T-helper 1 cell treated with Interleukin-12 subunit alpha and Interleukin-12 subunit beta and Interleukin-4 antibody, amounts not matched to agents 30 μg/mL and 1 μg/mL, for 36 hours (primary cell): ENCODE data around the gene IL4.

ENCODE experiments used
- H3K27ac Mint-ChIP-seq: one replicate; pipeline ENCODE4 v1.8.0; 2021; ENCODE audit warnings: mild to moderate bottlenecking, mixed read lengths
- H3K27me3 Mint-ChIP-seq: one replicate; pipeline ENCODE4 v1.8.0; 2021; ENCODE audit warnings: low read depth, mixed read lengths
- H3K36me3 Mint-ChIP-seq: one replicate; pipeline ENCODE4 v1.8.0; 2021; ENCODE audit warnings: low read depth, mixed read lengths
- H3K4me1 Mint-ChIP-seq: one replicate; pipeline ENCODE4 v1.8.0; 2021; ENCODE audit warnings: low read depth, mixed read lengths
- H3K4me3 Mint-ChIP-seq: one replicate; pipeline ENCODE4 v1.8.0; 2021; ENCODE audit warnings: mild to moderate bottlenecking, moderate library complexity, mixed read lengths
- H3K9me3 Mint-ChIP-seq: one replicate; pipeline ENCODE4 v1.8.0; 2021; ENCODE audit warnings: mixed read lengths

IL4 gene

DNA sequence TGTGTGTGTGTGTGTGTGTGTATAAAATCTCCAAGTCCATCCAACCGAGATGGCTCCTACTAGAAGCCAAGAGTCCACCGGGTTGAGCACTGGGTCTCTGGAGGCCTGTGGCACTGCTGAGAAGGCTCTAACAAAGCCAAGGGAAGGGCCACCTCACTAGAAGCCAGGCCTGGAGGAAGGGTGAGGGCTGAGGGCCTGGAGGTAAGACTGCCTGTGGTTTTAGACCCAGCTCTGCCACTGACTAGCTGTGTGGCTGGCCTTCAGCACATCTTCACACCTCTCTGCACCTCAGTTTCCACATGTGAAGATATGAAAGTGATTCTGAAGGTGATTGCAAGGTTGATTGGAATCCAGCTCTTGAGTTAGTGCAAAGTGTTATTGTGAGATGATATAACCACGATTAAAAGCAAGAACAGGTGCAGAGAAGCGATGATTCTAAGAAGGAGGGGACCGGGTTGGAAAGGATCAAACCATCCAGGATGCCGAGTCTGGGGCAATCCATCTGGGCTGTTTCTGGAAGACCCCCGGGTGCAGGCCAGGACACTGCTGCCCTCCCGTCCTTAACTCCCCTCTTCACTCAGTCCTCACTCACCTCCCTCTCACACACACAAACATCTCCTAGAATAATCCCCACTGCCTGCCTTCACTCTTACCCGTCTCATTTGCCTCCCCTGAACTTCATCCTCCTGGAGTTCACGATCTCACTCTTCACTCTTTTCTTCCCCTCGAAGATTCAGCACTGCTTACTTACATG is 2.3 kb downstream of the IL4 start:
- Mint-ChIP-seq H3K9me3 (peaks cover 2% of the 10 kb centered on the region), H3K27ac (peak overlapping the region; percentile 88), H3K4me3 (peak overlapping the region; percentile 41), H3K27me3 (no peaks in the 10 kb centered on the region), H3K36me3 (peaks cover 3% of the 10 kb centered on the region), H3K4me1 (peaks cover 38% of the 10 kb centered on the region)

DNA sequence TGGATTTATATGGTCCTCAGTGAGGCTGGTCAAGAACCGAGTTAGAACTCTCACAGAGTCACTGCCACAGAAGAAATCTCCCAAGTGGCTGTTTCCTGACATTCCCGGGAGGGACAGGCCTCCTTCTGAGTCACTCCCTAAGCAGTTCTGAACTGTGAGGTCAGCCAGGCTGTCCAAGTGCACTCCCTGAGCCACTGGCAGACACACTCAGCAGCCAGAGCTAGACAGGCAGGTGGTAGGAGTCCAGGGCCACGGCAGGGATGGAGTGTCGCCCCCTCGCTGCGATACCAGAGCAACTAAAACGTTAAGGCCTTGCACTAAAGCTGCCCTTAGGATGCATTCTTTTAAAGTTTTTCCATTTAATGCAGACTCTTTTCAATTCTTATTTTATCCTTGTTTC is 3.4 kb downstream of the IL4 start:
- H3K36me3 Mint-ChIP-seq: peaks cover 6% of the 10 kb centered on the region
- peaks cover 38% of the 10 kb centered on the region for H3K4me1 Mint-ChIP-seq
- no peak overlapping the region for H3K27ac Mint-ChIP-seq
- H3K27me3 Mint-ChIP-seq: no peaks in the 10 kb centered on the region
- H3K9me3 Mint-ChIP-seq: no peaks in the 10 kb centered on the region
- H3K4me3 Mint-ChIP-seq: no peak overlapping the region

DNA sequence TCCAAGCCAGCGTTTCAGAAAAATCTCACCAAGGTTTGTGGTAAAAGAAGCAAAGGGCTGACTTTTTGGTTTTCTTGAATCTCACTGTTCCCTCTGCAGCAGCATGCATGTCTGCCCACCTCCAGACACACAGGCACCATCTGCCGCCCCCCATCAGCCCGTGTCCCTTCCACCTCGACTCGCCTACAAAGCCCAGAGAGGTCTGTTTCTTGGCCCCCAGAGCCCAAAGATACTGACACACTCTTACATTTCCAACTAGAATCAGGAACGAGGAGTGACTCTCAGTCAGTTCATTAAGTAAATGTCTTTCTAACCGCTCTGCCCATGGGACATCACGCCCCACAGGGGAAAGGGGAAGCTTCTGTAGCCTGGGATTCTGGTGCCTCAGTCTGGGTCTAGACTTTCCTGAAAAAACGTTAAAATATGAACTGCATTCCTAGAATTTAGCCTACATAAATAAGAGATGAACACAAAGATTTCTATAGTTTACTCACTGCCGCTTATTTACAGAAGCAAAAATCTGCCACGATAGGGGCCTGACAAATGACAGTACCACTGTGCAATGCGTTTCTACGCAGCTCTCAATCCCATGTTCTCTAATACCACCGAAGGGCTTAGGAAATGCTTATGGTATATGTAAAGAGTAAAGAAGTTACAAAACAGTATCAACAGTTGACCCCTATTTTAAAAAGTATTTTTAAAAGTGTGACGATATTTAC is 4.1 kb downstream of the IL4 start:
- Mint-ChIP-seq H3K4me1 (peaks cover 38% of the 10 kb centered on the region), H3K27me3 (no peaks in the 10 kb centered on the region), H3K36me3 (peaks cover 6% of the 10 kb centered on the region), H3K9me3 (no peaks in the 10 kb centered on the region), H3K27ac (peak overlapping the region; percentile 21), H3K4me3 (no peak overlapping the region)

DNA sequence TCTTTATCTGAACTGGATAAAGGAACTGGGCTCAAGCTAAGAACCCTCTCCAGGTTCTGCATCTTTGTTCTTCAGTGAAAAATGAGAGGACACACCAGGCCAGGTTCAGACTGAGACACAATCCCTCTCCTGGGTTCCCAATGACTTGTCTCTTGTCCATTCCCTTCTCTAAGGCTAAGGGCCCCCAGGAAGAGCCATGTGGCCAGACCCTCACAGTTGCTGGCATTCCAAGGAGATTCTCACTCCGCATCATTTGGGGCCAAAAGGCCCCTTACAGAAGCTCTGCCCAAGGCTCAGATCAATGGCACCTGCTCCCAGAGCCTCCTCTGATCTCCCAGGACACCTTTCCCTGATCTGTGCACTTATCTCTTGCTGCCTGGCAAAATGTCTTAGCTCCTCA is 4.9 kb downstream of the IL4 start:
- Mint-ChIP-seq H3K27me3 (no peaks in the 10 kb centered on the region), H3K4me3 (no peak overlapping the region), H3K36me3 (peaks cover 6% of the 10 kb centered on the region), H3K27ac (no peak overlapping the region), H3K9me3 (no peaks in the 10 kb centered on the region), H3K4me1 (peaks cover 34% of the 10 kb centered on the region)

DNA sequence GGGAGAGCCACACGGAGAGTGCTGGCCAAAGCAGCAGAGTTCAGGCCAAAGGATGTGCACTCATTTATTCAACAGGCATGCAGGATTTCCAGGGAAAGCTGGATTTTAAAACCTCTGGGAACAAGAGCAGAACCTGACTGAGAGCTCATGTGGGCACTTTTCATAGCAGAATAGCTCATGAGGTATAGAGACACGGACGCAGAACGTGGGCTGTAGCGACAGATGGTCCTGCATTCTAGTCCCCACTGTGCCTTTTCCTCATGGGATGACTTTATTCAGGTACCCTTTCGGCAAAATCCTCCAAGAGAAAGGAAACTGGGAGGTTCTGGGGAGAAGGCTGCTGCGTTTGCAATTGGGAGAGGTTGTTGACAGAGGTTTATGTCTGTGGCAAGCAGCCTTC is 5.4 kb downstream of the IL4 start:
- Mint-ChIP-seq H3K4me1 (peaks cover 30% of the 10 kb centered on the region), H3K36me3 (peaks cover 6% of the 10 kb centered on the region), H3K9me3 (no peaks in the 10 kb centered on the region), H3K27me3 (no peaks in the 10 kb centered on the region), H3K27ac (no peak overlapping the region), H3K4me3 (no peak overlapping the region)

DNA sequence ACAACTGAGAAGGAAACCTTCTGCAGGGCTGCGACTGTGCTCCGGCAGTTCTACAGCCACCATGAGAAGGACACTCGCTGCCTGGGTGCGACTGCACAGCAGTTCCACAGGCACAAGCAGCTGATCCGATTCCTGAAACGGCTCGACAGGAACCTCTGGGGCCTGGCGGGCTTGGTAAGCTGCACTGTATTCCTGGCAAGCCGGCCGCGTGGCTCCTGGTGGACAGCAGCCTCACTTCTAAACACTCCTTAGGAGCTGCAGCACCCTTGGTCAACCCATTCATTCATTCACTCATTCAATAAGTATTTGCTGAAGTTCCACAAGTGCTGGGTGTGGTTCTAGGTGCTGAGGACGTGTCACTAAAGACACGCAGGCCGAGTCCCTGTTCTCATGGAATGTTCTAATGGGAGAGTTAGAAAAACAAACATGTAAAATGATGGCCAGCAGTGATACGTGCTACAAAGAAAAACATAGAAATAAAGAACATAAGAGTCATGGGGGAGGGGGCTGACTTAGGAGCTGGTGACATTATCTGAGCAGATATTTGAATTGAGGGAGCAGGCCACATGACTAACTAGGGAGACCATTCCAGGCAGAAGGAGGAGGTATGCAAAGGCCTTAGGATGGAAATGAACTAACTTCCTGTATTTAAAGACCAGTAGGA is 6.1 kb downstream of the IL4 start:
- peaks cover 6% of the 10 kb centered on the region for H3K36me3 Mint-ChIP-seq
- H3K9me3 Mint-ChIP-seq: no peaks in the 10 kb centered on the region
- H3K27ac Mint-ChIP-seq: no peak overlapping the region
- H3K27me3 Mint-ChIP-seq: no peaks in the 10 kb centered on the region
- no peak overlapping the region for H3K4me3 Mint-ChIP-seq
- peaks cover 27% of the 10 kb centered on the region for H3K4me1 Mint-ChIP-seq

DNA sequence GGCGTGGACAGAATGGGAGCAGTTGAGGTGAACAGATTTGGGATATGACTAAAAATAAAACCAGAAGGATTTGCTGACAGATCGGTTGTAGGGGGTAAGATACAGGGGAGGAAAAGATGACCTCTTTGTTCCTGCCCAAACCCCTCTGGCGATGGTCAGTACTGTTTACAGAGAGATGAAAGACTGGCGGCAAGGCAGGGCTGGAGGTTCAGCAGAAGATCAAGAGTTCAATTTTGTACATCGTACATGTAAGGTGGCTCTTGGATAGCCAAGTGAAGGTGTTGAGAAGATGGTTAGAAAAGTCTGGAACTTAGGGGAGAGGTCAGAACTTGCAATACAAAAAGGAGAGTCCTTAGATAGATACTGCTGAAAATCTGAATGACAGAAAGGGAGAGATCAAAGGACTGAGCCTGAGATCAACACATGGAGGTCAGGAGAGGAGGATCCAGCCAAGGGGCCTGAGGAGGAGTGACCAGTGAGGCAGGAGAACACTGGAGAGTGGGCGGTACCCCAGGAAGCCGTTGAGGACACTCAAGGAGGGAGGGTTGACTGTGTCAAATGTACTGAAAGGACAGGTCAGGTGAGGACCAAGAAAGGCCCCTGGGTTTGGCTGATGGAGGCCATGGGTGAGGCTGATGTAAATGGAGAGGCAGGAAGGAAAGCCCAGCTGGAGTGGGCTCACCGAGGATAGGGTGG is 7.1 kb downstream of the IL4 start:
- H3K27ac Mint-ChIP-seq: no peak overlapping the region
- peaks cover 24% of the 10 kb centered on the region for H3K4me1 Mint-ChIP-seq
- H3K36me3 Mint-ChIP-seq: peaks cover 11% of the 10 kb centered on the region
- no peaks in the 10 kb centered on the region for H3K27me3 Mint-ChIP-seq
- H3K9me3 Mint-ChIP-seq: no peaks in the 10 kb centered on the region
- no peak overlapping the region for H3K4me3 Mint-ChIP-seq

DNA sequence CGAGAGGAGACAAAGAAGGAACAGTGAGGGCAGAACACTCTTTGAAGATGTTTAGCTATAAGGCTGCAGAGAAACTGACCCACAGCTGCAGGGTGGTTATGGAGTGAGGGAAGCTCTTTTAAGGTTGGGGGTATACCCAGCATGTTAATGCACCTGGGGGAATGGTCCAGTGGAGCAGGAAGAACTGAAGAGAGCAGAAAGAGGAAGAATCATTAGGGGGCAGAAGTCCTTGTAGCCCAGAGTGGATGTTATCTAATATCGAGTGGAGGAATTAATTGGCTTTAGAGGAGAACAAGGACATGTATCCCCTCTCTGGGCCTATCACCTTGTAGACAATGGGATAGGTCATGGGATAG is 7.7 kb downstream of the IL4 start:
- Mint-ChIP-seq H3K4me1 (peaks cover 21% of the 10 kb centered on the region), H3K4me3 (no peak overlapping the region), H3K27ac (no peak overlapping the region), H3K36me3 (peaks cover 11% of the 10 kb centered on the region), H3K9me3 (no peaks in the 10 kb centered on the region), H3K27me3 (no peaks in the 10 kb centered on the region)

DNA sequence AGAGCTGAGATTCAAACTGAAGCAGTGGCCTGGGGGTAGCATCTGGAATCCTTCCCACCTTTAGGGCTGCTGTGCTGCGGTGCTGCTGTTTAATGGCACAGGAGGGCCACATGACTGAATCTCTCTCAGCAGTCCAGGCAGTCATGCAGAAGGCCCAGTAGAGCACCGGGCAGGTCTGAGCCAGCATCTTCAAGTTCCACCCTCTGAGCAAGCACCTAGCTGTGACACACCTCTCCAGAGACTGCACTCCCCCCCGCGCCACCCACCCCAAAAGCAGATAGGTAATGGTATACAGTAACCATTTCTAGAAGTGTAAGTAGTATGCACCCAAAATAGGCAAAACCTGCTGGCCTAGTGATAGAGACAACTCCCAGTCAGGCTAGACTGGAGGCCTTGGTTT is 8.2 kb downstream of the IL4 start:
- Mint-ChIP-seq H3K27ac (no peak overlapping the region), H3K4me1 (peaks cover 18% of the 10 kb centered on the region), H3K9me3 (no peaks in the 10 kb centered on the region)

DNA sequence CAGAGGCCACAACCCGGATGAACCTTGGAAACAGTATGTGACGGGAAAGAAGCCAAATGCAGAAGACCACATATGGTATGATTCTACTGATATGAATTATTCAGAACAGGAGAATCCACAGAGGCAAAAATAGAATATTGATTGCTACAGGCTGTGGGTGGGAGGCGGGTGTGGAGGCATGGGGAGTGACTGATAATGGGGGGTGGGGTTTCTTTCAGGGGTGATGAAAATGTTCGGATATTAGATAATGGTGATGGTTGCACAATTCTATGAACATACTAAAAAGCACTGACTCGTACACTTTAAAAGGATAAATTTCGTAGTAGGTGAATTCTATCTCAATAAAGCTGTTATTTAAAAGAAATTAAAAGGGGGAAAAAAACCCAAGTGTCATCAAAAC is 10.7 kb downstream of the IL4 start:
- peaks cover 32% of the 10 kb centered on the region for H3K4me1 Mint-ChIP-seq
- H3K27me3 Mint-ChIP-seq: no peaks in the 10 kb centered on the region
- no peak overlapping the region for H3K27ac Mint-ChIP-seq
- H3K4me3 Mint-ChIP-seq: no peak overlapping the region
- H3K36me3 Mint-ChIP-seq: peaks cover 16% of the 10 kb centered on the region
- H3K9me3 Mint-ChIP-seq: no peaks in the 10 kb centered on the region

More for the DNA sequence above, 8.2 kb downstream of the IL4 start:
- Mint-ChIP-seq H3K27me3 (no peaks in the 10 kb centered on the region), H3K4me3 (no peak overlapping the region), H3K36me3 (peaks cover 9% of the 10 kb centered on the region)

DNA sequence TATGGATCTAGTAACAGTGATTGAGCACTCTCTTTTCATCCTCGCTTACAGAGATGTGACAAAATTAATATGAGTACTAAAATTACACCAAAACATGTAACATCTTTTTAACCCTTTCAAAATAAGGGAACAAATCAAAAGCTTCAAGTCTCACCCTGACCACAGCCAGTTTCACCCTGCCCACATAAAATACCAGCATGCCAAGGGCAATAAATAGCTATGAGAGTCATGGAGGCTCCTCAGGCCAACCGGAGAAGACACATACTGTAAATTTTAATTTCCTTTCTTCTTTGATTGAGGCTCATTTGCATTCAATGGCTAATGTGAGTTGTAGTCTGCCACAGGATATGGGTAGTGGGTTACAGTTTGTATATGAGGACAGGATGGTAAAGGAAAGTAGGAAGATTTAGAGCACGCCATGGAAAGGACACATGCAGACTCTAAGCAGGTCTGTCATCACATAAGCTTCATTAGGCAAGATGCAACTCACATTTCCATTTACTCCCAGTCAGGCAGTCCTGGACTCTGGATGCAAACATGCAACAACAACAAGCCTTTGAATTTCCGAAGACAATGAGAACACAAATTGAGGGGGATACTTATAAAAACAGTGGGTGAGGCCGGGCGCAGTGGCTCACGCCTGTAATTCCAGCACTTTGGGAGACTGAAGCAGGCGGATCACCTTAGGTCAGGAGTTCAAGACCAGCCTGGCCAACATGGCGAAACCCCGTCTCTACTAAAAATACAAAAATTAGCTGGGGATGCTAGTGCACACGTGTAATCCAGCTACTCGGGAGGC is 11.3 kb downstream of the IL4 start:
- peaks cover 16% of the 10 kb centered on the region for H3K36me3 Mint-ChIP-seq
- no peaks in the 10 kb centered on the region for H3K9me3 Mint-ChIP-seq
- H3K4me1 Mint-ChIP-seq: peaks cover 32% of the 10 kb centered on the region
- no peaks in the 10 kb centered on the region for H3K27me3 Mint-ChIP-seq
- peak overlapping the region; percentile 5 for H3K27ac Mint-ChIP-seq
- H3K4me3 Mint-ChIP-seq: no peak overlapping the region

DNA sequence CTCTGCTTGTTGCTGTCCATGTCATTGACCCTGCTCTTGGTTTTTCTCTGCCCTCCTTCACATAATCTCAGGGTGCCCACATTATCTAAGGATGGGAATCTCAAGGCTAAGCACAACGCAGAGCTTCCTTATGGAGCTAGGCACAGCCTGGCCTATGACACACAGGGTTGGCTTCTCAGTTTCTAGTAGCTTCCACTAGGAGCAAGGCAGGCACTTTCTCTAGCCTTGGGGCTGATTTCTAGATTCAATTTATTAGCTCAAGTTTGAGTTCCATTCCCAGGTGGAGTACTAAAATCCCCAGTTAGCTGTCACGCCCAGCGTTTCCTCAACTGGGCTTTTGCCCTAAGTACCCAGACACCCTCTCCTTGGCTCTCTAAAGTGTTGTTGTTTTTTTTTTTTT is 12.4 kb downstream of the IL4 start:
- peaks cover 31% of the 10 kb centered on the region for H3K4me1 Mint-ChIP-seq
- peaks cover 15% of the 10 kb centered on the region for H3K36me3 Mint-ChIP-seq
- H3K27me3 Mint-ChIP-seq: no peaks in the 10 kb centered on the region
- no peak overlapping the region for H3K4me3 Mint-ChIP-seq
- H3K9me3 Mint-ChIP-seq: no peaks in the 10 kb centered on the region
- no peak overlapping the region for H3K27ac Mint-ChIP-seq

DNA sequence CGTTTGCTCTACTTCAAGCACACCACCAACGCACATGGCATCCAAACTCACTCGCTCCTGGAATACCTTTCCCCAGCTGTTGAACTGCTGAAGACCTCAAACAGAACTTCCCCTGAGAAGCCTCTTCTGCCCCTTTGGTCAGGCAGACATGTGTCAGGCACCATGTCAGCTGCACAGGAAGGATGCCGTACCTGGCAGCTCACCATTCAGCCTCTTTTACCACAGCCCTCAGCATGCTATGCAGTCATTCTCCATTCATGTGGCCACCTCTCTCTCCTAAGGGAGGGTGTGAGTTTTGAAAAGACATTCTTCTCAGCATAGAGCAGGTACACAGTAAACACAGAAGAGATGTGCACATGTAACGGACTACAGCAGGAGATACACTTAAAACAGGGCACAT is 14.2 kb downstream of the IL4 start:
- Mint-ChIP-seq H3K4me3 (peak overlapping the region; percentile 26), H3K4me1 (peaks cover 37% of the 10 kb centered on the region), H3K36me3 (peaks cover 16% of the 10 kb centered on the region), H3K9me3 (peaks cover 3% of the 10 kb centered on the region), H3K27me3 (no peaks in the 10 kb centered on the region), H3K27ac (peak overlapping the region; percentile 76)
